GM10266 (cell line): Measurements from ENCODE around the gene CFL2.

Experiments used
- DNase-seq: peaks from one replicate; pipeline ENCODE4 v3.0.0; 2012; ENCODE audit errors: extremely low spot score
- CTCF ChIP-seq: IDR thresholded peaks from 2 replicates; pipeline ENCODE4 v1.5.1; 2012; ENCODE audit warnings: mild to moderate bottlenecking, low read depth; ENCODE audit not compliant: control insufficient read depth, insufficient read depth; ENCODE audit errors: missing control alignments

CFL2 gene

DNA sequence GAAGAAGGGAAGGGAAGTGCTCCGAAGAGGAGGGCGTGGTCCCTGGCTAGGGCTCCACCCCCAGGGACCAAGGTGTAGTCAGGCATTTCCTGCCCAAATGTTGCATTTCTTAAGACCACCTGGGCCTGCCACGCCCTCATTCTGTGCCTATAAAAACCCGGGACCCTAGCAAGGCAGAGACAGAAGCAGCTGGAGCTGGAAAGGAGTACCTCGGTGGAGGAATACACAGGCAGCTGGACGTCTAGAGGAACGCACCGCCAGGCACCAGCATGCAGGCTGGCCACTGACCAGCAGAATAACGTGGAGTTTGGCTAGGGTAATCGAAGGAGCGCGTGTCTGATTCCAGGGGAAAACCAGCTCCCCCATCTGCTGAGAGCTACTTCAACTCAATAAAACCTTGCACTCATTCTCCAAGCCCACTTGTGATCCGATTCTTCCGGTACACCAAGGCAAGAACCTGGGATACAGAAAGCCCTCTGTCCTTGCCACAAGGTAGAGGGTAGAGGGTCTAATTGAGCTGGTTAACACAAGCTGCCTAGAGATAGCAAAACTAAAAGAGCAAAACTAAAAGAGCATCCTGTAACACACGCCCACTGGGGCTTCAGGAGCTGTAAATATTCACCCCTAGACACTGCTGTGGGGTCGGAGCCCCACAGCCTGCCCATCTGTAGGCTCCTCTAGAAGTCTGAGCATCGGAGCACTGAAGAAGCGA lies 21.0 kb downstream of the CFL2 start:
- TF ChIP-seq CTCF = no peak
- DNase-seq = no peak

- no peak for DNase-seq
- no peak for TF ChIP-seq CTCF
These were observed 21.5 kb downstream of the CFL2 start for GRCh38 chr14:34692898-34693227.

GRCh38 chr14:34692348-34692747 lies 22.0 kb downstream of the CFL2 start:
- TF ChIP-seq CTCF = no peak
- no peak for DNase-seq

DNA sequence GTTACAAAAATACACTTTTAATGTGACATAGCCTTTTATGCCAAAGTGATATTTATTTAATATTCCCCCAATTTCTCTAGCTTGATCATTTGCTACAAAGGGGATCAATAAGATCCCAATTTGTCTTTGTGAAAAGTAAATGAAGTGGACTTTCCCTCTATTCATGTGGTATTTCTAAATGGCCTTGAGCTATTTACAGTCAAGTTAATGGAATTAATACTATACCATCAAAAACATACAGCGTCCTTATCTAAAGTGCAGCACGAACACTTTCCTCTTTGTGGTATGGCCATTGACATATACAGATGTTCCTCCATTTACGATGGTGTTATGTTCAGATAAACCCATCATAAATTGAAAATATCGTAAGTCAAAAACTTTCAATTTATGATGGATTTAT lies 23.2 kb downstream of the CFL2 start:
- DNase-seq = no peak
- no peak for TF ChIP-seq CTCF

- no peak for TF ChIP-seq CTCF
These were observed 25.8 kb downstream of the CFL2 start for GRCh38 chr14:34688470-34689206.

DNA sequence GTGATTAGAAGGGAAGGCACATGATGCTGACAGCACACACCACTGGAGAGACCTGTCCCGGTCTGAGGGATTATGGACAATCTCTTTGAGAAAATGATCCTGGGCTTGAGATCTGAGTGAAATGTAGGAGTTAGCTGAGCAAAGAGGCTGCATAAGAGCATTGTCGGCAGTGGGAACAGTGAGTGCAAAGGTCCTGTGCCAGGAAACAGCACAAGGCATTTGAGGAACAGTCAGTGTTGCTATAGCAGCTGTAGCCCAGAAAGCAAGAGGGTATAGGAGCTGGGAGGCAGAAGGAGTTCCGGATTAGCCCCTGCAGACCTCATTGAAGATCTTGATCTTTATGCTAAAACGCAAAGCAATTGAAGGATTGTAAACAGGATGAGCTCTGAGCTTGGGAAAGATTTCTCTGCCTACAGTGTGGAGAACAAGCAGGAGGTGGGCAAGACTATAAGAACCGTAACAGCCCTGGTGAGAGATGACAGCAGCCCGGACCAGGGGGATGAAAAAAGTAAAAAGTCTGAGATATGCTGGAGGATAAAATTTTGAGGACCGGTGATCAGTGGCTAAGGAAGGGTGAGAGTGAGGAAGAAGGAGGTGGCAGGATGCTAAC lies 28.5 kb downstream of the CFL2 start:
- no peak for DNase-seq
- TF ChIP-seq CTCF = no peak

More at GRCh38 chr14:34688470-34689206, 25.8 kb downstream of the CFL2 start:
- no peak for DNase-seq

GRCh38 chr14:34684578-34684977 lies 29.8 kb downstream of the CFL2 start:
- no peak for DNase-seq
- TF ChIP-seq CTCF = no peak
